Measurements from ENCODE around the gene SULT1C4. TPM values are rescaled to one million over a fixed set of nuclear protein-coding genes. Genes with fewer than 3 reads are reported as not detected.

The SULT1C4 gene
- total RNA-seq, 2 experiments from 2014 or later = not detected

GRCh38 chr2:108385411-108386071, 7.8 kb downstream of the SULT1C4 start:
- intact Hi-C loops (cut with DNase I, micrococcal nuclease) = no loop called here
- no peak for TF ChIP-seq CTCF (IDR thresholded peaks at IDR 0.05)
- Mint-ChIP-seq H3K9me3 (no peaks in the 10 kb centered on the region), H3K27me3 (peaks cover 13% of the 10 kb centered on the region), H3K36me3 (ENCODE audit: low read depth) (no peaks in the 10 kb centered on the region), H3K27ac (no peak overlapping the region), H3K4me1 (ENCODE audit: low read depth) (no peaks in the 10 kb centered on the region), H3K4me3 (no peak overlapping the region)
- no peak overlapping the region for H3K27ac ChIP-seq (ENCODE audit: low read depth in 1 of 2, low read length in 2 of 2)
- H3K4me1 ChIP-seq (ENCODE audit: insufficient read depth, low read length) = no peaks in the 10 kb centered on the region
- H3K9me3 ChIP-seq (ENCODE audit: control insufficient read depth in 1 of 2, insufficient read depth in 1 of 2, low read length in 2 of 2) = no peaks in the 10 kb centered on the region
- ChIA-PET CTCF (no interaction called here), POLR2A (no interaction called here)
- no peaks in the 10 kb centered on the region for H3K36me3 ChIP-seq (ENCODE audit: insufficient read depth, low read length)
- no peaks in the 10 kb centered on the region for H3K27me3 ChIP-seq (ENCODE audit: control insufficient read depth in 1 of 2, insufficient read depth in 2 of 2, low read length in 2 of 2)
- ATAC-seq (ENCODE audit: poor library complexity) (no peak), DNase-seq (no peak)
- no peak overlapping the region for H3K4me3 ChIP-seq (ENCODE audit: low read length)

DNA sequence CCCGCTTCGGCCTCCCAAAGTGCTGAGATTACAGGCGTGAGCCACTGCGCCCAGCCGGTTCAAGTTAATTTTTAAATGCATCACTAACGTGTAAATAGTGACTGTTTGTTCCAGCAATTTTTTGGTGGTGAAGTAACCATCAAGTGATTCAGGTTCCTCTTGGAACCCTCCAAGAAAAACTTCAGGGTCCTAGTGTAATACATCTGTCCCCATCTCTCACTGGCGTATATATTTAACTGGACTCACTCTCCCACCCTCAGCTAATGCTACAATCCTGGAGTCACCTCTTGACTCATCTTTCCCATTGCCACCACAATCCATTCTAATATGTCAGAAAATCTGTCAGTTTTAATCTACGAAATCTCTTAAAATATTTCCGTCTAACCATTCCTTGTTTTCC, 10.3 kb downstream of the SULT1C4 start:
- POLR2A ChIA-PET = no interaction called here

GRCh38 chr2:108390340-108390739, 12.6 kb downstream of the SULT1C4 start:
- intact Hi-C loops (cut with DNase I, micrococcal nuclease) = no loop called here
- ChIA-PET CTCF (no interaction called here), POLR2A (no interaction called here)
- Mint-ChIP-seq H3K27me3 (peaks cover 14% of the 10 kb centered on the region), H3K4me3 (no peak overlapping the region), H3K27ac (no peak overlapping the region), H3K9me3 (peaks cover 14% of the 10 kb centered on the region), H3K4me1 (ENCODE audit: low read depth) (no peaks in the 10 kb centered on the region), H3K36me3 (ENCODE audit: low read depth) (no peaks in the 10 kb centered on the region)
- H3K4me1 ChIP-seq (ENCODE audit: insufficient read depth, low read length) = no peaks in the 10 kb centered on the region
- no peak overlapping the region for H3K4me3 ChIP-seq (ENCODE audit: low read length)
- no peak overlapping the region for H3K27ac ChIP-seq (ENCODE audit: low read depth in 1 of 2, low read length in 2 of 2)
- TF ChIP-seq CTCF (IDR thresholded peaks at IDR 0.05) = no peak
- no peaks in the 10 kb centered on the region for H3K36me3 ChIP-seq (ENCODE audit: insufficient read depth, low read length)
- H3K27me3 ChIP-seq (ENCODE audit: control insufficient read depth in 1 of 2, insufficient read depth in 2 of 2, low read length in 2 of 2) = no peaks in the 10 kb centered on the region
- no peak for ATAC-seq (ENCODE audit: poor library complexity)
- peaks cover 9 to 20% of the 10 kb centered on the region in 2 experiments for H3K9me3 ChIP-seq (ENCODE audit: control insufficient read depth in 1 of 2, insufficient read depth in 1 of 2, low read length in 2 of 2)
- DNase-seq = no peak

More for the DNA sequence above, 10.3 kb downstream of the SULT1C4 start:
- CTCF ChIA-PET = interaction anchor here (1.1 kb wide), 1 partner anchor 8 kb away, joined by 3 read pairs; no protein-coding TSS in a partner anchor
- Mint-ChIP-seq H3K36me3 (ENCODE audit: low read depth) (no peaks in the 10 kb centered on the region), H3K4me1 (ENCODE audit: low read depth) (no peaks in the 10 kb centered on the region), H3K9me3 (peaks cover 11% of the 10 kb centered on the region), H3K4me3 (no peak overlapping the region), H3K27me3 (peaks cover 19% of the 10 kb centered on the region), H3K27ac (no peak overlapping the region)
- H3K36me3 ChIP-seq (ENCODE audit: insufficient read depth, low read length) = no peaks in the 10 kb centered on the region
- H3K4me3 ChIP-seq (ENCODE audit: low read length) = no peak overlapping the region
- ATAC-seq (ENCODE audit: poor library complexity) (no peak), DNase-seq (no peak)
- no peaks in the 10 kb centered on the region for H3K27me3 ChIP-seq (ENCODE audit: control insufficient read depth in 1 of 2, insufficient read depth in 2 of 2, low read length in 2 of 2)
- no peaks in the 10 kb centered on the region for H3K4me1 ChIP-seq (ENCODE audit: insufficient read depth, low read length)
- intact Hi-C loops (cut with DNase I, micrococcal nuclease) = no loop called here
- H3K9me3 ChIP-seq (ENCODE audit: control insufficient read depth in 1 of 2, insufficient read depth in 1 of 2, low read length in 2 of 2) = peaks cover 0 to 8% of the 10 kb centered on the region in 2 experiments
- no peak overlapping the region for H3K27ac ChIP-seq (ENCODE audit: low read depth in 1 of 2, low read length in 2 of 2)
- TF ChIP-seq CTCF (IDR thresholded peaks at IDR 0.05) = no peak

All from CD4-positive, alpha-beta T cell (primary cell).